CD4-positive, alpha-beta T cell (primary cell): ENCODE results near the gene MED12L. TPM values are rescaled to one million over a fixed set of nuclear protein-coding genes. Genes with fewer than 3 reads are reported as not detected.

ENCODE experiments used
- ATAC-seq: fragments of 200-7000 bp; cut with Tn5 transposase; one replicate; pipeline ENCODE4 v1.10.0; 2022; ENCODE audit warnings: mild to moderate bottlenecking; ENCODE audit not compliant: poor library complexity
- CTCF ChIA-PET: fragments of 350-600 bp; sonication (Branson Sonifier 250); formaldehyde crosslinking; loops from one replicate; lab custom pipeline; 2021; ENCODE audit warnings: antibody characterized with exemption, inconsistent platforms; lab: Charles Lee
- POLR2A ChIA-PET: fragments of 350-600 bp; sonication (Branson Sonifier 250); formaldehyde crosslinking; loops from one replicate; lab custom pipeline; 2021; ENCODE audit warnings: antibody characterized with exemption, inconsistent platforms; lab: Charles Lee
- DNase-seq, 14 experiments: peaks; one replicate each; pipeline ENCODE4 v3.0.0-alpha.2; 2013 to 2020; ENCODE audit warnings: mixed read lengths in 2 of 14
- H3K27ac ChIP-seq, 2 donors: one replicate each; pipeline versions ENCODE4 v1.5.1 to v1.7.0; 2013; ENCODE audit warnings: low read length in 2 of 2, low read depth in 1 of 2, mild to moderate bottlenecking in 1 of 2
- H3K27me3 ChIP-seq, 2 experiments: 1 replicate in 1 of 2; 2 replicates in 1 of 2; pipeline versions ENCODE4 v1.6.1 to v1.7.0; 2013; ENCODE audit warnings: low read length in 2 of 2, control low read depth in 1 of 2, mild to moderate bottlenecking in 1 of 2, moderate library complexity in 1 of 2; ENCODE audit not compliant: insufficient read depth in 2 of 2, control insufficient read depth in 1 of 2
- H3K36me3 ChIP-seq: one replicate; pipeline ENCODE4 v1.6.1; 2013; ENCODE audit warnings: low read length, control low read depth; ENCODE audit not compliant: insufficient read depth
- H3K4me1 ChIP-seq: one replicate; pipeline ENCODE4 v1.6.1; 2013; ENCODE audit warnings: low read length, control low read depth; ENCODE audit not compliant: insufficient read depth
- H3K4me3 ChIP-seq: one replicate; pipeline ENCODE4 v1.5.1; 2013; ENCODE audit warnings: mild to moderate bottlenecking, low read length, moderate library complexity
- H3K9me3 ChIP-seq, 2 experiments: 1 replicate in 1 of 2; 2 replicates in 1 of 2; pipeline versions ENCODE4 v1.6.1 to v1.7.0; 2013; ENCODE audit warnings: low read length in 2 of 2, mild to moderate bottlenecking in 2 of 2, control low read depth in 1 of 2, moderate library complexity in 1 of 2; ENCODE audit not compliant: control insufficient read depth in 1 of 2, insufficient read depth in 1 of 2
- H3K27ac Mint-ChIP-seq: one replicate; pipeline ENCODE4 v1.8.0; 2020; ENCODE audit warnings: mixed read lengths
- H3K27me3 Mint-ChIP-seq: one replicate; pipeline ENCODE4 v1.8.0; 2021; ENCODE audit warnings: mixed read lengths
- H3K36me3 Mint-ChIP-seq: one replicate; pipeline ENCODE4 v1.8.0; 2021; ENCODE audit warnings: low read depth, mixed read lengths
- H3K4me1 Mint-ChIP-seq: one replicate; pipeline ENCODE4 v1.8.0; 2021; ENCODE audit warnings: low read depth, mixed read lengths
- H3K4me3 Mint-ChIP-seq: one replicate; pipeline ENCODE4 v1.8.0; 2020; ENCODE audit warnings: mild to moderate bottlenecking, mixed read lengths
- H3K9me3 Mint-ChIP-seq: one replicate; pipeline ENCODE4 v1.8.0; 2020; ENCODE audit warnings: mixed read lengths
- intact Hi-C, 2 experiments: fragments of 100-400 bp; cut with DNase I in 1 of 2; cut with micrococcal nuclease in 1 of 2; formaldehyde crosslinking; loops; one replicate each; pipeline versions ENCODE4 v1.15.1 to v1.9.0; 2023 to 2025; cut with DNase I, micrococcal nuclease
- total RNA-seq, 174 experiments: library from RNA in 2 of 174; stranded (reverse) in 2 of 174; gene quantifications; one replicate each; pipeline ENCODE4 v1.2.3 and lab custom pipeline; 2021 to 2026
- TF ChIP-seq, protein P1 (sequence below): fragments of 200-600 bp; IDR thresholded peaks from one replicate; pipeline ENCODE4 v1.8.0; 2022; ENCODE audit warnings: antibody characterized with exemption, mild to moderate bottlenecking

The MED12L gene
- total RNA-seq, 2 experiments from 2014 or later, result 0.39 to 0.49 TPM

DNA sequence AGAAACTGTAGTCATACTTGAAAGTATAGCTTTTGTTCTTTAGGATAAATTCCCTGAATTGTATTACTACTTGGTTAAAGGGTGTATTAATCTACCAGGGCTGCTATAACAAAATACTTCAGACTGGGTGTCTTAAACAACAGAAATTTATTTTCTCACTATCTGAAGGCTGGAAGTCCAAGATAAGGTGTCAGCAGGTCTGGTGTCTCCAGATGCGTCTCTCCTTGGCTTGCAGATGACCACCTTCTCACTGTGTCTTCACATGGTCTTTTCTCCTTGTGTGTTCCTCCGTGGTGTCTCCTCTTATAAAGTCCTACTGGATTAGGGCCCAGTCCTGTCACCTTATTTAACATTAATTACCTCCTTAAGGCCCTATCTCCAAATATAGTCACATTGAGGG, 33.7 kb downstream of the MED12L start:
- no peaks in the 10 kb centered on the region for H3K9me3 ChIP-seq
- H3K4me3 Mint-ChIP-seq, result no peak overlapping the region
- intact Hi-C loops, result no loop called here
- H3K27me3 Mint-ChIP-seq, result peaks cover 11% of the 10 kb centered on the region
- CTCF ChIA-PET, result no interaction called here
- peaks cover 0 to 2% of the 10 kb centered on the region in 2 experiments for H3K27me3 ChIP-seq
- no peak overlapping the region for H3K27ac ChIP-seq
- H3K36me3 ChIP-seq, result no peaks in the 10 kb centered on the region
- H3K9me3 Mint-ChIP-seq, result no peaks in the 10 kb centered on the region
- no peaks in the 10 kb centered on the region for H3K36me3 Mint-ChIP-seq
- no peaks in the 10 kb centered on the region for H3K4me1 ChIP-seq
- no peak for ATAC-seq
- H3K4me3 ChIP-seq, result no peak overlapping the region
- no peak overlapping the region for H3K27ac Mint-ChIP-seq
- H3K4me1 Mint-ChIP-seq, result no peaks in the 10 kb centered on the region
- TF ChIP-seq, protein P1, sequence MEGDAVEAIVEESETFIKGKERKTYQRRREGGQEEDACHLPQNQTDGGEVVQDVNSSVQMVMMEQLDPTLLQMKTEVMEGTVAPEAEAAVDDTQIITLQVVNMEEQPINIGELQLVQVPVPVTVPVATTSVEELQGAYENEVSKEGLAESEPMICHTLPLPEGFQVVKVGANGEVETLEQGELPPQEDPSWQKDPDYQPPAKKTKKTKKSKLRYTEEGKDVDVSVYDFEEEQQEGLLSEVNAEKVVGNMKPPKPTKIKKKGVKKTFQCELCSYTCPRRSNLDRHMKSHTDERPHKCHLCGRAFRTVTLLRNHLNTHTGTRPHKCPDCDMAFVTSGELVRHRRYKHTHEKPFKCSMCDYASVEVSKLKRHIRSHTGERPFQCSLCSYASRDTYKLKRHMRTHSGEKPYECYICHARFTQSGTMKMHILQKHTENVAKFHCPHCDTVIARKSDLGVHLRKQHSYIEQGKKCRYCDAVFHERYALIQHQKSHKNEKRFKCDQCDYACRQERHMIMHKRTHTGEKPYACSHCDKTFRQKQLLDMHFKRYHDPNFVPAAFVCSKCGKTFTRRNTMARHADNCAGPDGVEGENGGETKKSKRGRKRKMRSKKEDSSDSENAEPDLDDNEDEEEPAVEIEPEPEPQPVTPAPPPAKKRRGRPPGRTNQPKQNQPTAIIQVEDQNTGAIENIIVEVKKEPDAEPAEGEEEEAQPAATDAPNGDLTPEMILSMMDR, result no peak
- DNase-seq, result no peak
- POLR2A ChIA-PET, result no interaction called here

DNA sequence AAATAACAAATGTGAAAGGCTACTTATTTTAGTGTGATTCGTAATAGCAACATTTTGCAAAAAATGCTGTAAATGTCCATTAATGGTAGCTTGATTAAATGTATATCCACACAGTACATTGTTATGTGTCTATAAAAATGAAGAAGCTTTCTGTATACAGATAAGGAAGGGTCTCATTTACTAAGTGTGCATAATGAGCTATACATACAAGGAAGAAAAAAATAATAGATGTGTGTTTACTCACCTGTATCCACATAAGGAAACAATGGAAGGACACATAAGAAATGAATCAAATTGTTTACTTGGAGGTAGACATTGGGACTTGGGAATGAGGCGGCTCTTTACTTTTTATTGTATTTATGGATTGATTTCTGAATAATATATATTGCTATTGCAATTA, 34.9 kb downstream of the MED12L start:
- Mint-ChIP-seq H3K9me3 (no peaks in the 10 kb centered on the region), H3K36me3 (no peaks in the 10 kb centered on the region), H3K4me3 (no peak overlapping the region), H3K27me3 (peaks cover 6% of the 10 kb centered on the region), H3K27ac (no peak overlapping the region), H3K4me1 (no peaks in the 10 kb centered on the region)
- H3K27ac ChIP-seq, result no peak overlapping the region
- CTCF ChIA-PET, result interaction anchor here (0.6 to 1.6 kb wide), 2 partner anchors 10 to 1407 kb away, joined by 3 to 4 read pairs; no protein-coding TSS in a partner anchor
- H3K9me3 ChIP-seq, result no peaks in the 10 kb centered on the region
- H3K4me1 ChIP-seq, result no peaks in the 10 kb centered on the region
- peaks cover 0 to 2% of the 10 kb centered on the region in 2 experiments for H3K27me3 ChIP-seq
- ATAC-seq (no peak), DNase-seq (no peak)
- intact Hi-C loops, result no loop called here
- TF ChIP-seq, protein P1, result no peak
- H3K4me3 ChIP-seq, result no peak overlapping the region
- POLR2A ChIA-PET, result interaction anchor here (1.0 kb wide), 1 partner anchor 15 kb away, joined by 3 read pairs; no protein-coding TSS in a partner anchor
- no peaks in the 10 kb centered on the region for H3K36me3 ChIP-seq

DNA sequence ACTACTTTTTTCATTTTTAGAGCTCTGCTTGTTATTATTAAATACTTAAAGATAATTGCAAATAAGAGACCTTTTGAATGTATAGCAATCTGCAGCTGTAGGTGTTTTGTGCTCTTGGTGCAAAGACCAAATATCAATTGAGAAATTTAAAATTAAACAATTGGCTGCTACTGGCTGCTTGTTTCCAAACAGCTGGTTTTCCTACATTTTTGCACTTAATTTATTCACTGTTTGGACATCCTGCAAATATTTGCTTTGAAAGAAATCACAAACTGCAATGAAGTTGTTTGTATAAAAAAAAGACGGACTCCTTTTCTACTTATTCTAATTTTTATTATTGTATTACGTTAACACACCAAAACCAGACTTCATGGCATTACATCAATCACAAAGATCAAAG, 35.6 kb downstream of the MED12L start:
- Histone ChIP-seq H3K36me3 (no peaks in the 10 kb centered on the region), H3K27ac (no peak overlapping the region), H3K4me3 (no peak overlapping the region), H3K4me1 (no peaks in the 10 kb centered on the region), H3K27me3 (peaks cover 0 to 2% of the 10 kb centered on the region in 2 experiments), H3K9me3 (no peaks in the 10 kb centered on the region)
- Mint-ChIP-seq H3K4me3 (no peak overlapping the region), H3K9me3 (no peaks in the 10 kb centered on the region), H3K4me1 (no peaks in the 10 kb centered on the region), H3K36me3 (no peaks in the 10 kb centered on the region), H3K27ac (no peak overlapping the region), H3K27me3 (peaks cover 6% of the 10 kb centered on the region)
- DNase-seq (no peak), ATAC-seq (no peak)
- POLR2A ChIA-PET, result interaction anchor here (1.0 kb wide), 1 partner anchor 14 kb away, joined by 3 read pairs; no protein-coding TSS in a partner anchor
- TF ChIP-seq, protein P1, result no peak
- CTCF ChIA-PET, result interaction anchor here (1.6 kb wide), 1 partner anchor 10 kb away, joined by 4 read pairs; no protein-coding TSS in a partner anchor
- intact Hi-C loops, result no loop called here
